Smooth muscle cell (in vitro differentiated cells): ENCODE measurements around the gene IFNL4. TPM values are rescaled to one million over a fixed set of nuclear protein-coding genes. Genes with fewer than 3 reads are reported as not detected.

Source experiments
- DNase-seq: peaks from one replicate; lab custom pipeline; 2025; ENCODE audit not compliant: unreplicated experiment; lab: John Stamatoyannopoulos, UW
- H2AFZ ChIP-seq: fragments of 200-600 bp; sonication (generic); 2 replicates; pipeline ENCODE4 v1.6.0; 2016; ENCODE audit warnings: antibody characterized with exemption, low read depth, mild to moderate bottlenecking
- H3F3A ChIP-seq: fragments of 200-600 bp; sonication (generic); 2 replicates; pipeline ENCODE4 v1.6.0; 2017; ENCODE audit warnings: antibody characterized with exemption, low read depth
- H3K27ac ChIP-seq: fragments of 200-600 bp; sonication (generic); 2 replicates; pipeline ENCODE4 v1.5.1; 2016; ENCODE audit warnings: low read depth, mild to moderate bottlenecking
- H3K27me3 ChIP-seq: fragments of 200-600 bp; sonication (generic); 2 replicates; pipeline ENCODE4 v1.6.1; 2016; ENCODE audit warnings: low read depth, mild to moderate bottlenecking
- H3K36me3 ChIP-seq: fragments of 200-600 bp; sonication (generic); 2 replicates; pipeline ENCODE4 v1.5.1; 2016; ENCODE audit warnings: low read depth
- H3K4me1 ChIP-seq: fragments of 200-600 bp; sonication (generic); 2 replicates; pipeline ENCODE4 v1.5.1; 2016; ENCODE audit warnings: low read depth
- H3K4me2 ChIP-seq: fragments of 200-600 bp; sonication (generic); 2 replicates; pipeline ENCODE4 v1.6.0; 2016; ENCODE audit warnings: mild to moderate bottlenecking
- H3K4me3 ChIP-seq: fragments of 200-600 bp; sonication (generic); 2 replicates; pipeline ENCODE4 v1.5.1; 2016; ENCODE audit warnings: mild to moderate bottlenecking
- H3K79me2 ChIP-seq: fragments of 200-600 bp; sonication (generic); 2 replicates; pipeline ENCODE4 v1.6.0; 2016; ENCODE audit warnings: low read depth, mild to moderate bottlenecking
- H3K9ac ChIP-seq: fragments of 200-600 bp; sonication (generic); 2 replicates; pipeline ENCODE4 v1.6.0; 2016; ENCODE audit warnings: low read depth
- H3K9me3 ChIP-seq: fragments of 200-600 bp; sonication (generic); replicated peaks from 2 replicates; pipeline ENCODE4 v1.5.1; 2016; ENCODE audit warnings: low read depth
- H4K20me1 ChIP-seq: fragments of 200-600 bp; sonication (generic); 2 replicates; pipeline ENCODE4 v1.6.0; 2016; ENCODE audit warnings: low read depth
- WGBS: methylation state at CpG from one replicate; pipeline ENCODE4 v1.1.7; 2016; ENCODE audit warnings: low lambda C conversion rate; 5-methylcytosine and 5-hydroxymethylcytosine counted together
- polyA plus RNA-seq: library from polyadenylated mRNA; unstranded; fragments of >200 nt; fragmentation: Nextera tagmentation; extraction: Ambion mirVana; gene quantifications from 2 replicates; pipeline ENCODE4 v1.2.1, GENCODE V29; 2016
- total RNA-seq: library from RNA; depleted of rRNA; stranded (reverse); fragments of >200 nt; gene quantifications from 2 replicates; pipeline ENCODE4 v1.2.3, GENCODE V29; 2014
- TF ChIP-seq, protein P1 (sequence below): fragments of 200-600 bp; sonication (generic); IDR thresholded peaks from 2 replicates; pipeline ENCODE4 v1.5.1; 2017; ENCODE audit warnings: borderline replicate concordance, mild to moderate bottlenecking, antibody characterized with exemption; ENCODE audit not compliant: insufficient read depth, poor library complexity, severe bottlenecking

Gene IFNL4
- total and polyA plus RNA-seq, 2 experiments from 2014 or later, result 0.15 TPM; not detected in 1

GRCh38 chr19:39240421-39240820 lies 8.2 kb downstream of the IFNL4 start:
- Histone ChIP-seq H2AFZ (no peak overlapping the region), H3K27me3 (peaks cover 16% of the 10 kb centered on the region), H3K4me1 (no peaks in the 10 kb centered on the region), H3K4me3 (no peak overlapping the region), H3K4me2 (no peak overlapping the region), H3K27ac (no peak overlapping the region), H3K9ac (no peak overlapping the region), H3K9me3 (no peaks in the 10 kb centered on the region), H3K79me2 (no peaks in the 10 kb centered on the region), H4K20me1 (no peaks in the 10 kb centered on the region), H3F3A (no peaks in the 10 kb centered on the region), H3K36me3 (no peaks in the 10 kb centered on the region)
- DNase-seq, result no peak
- WGBS, result 88% methylated on average over 7 of the region's 7 CpGs
- TF ChIP-seq, protein P1, sequence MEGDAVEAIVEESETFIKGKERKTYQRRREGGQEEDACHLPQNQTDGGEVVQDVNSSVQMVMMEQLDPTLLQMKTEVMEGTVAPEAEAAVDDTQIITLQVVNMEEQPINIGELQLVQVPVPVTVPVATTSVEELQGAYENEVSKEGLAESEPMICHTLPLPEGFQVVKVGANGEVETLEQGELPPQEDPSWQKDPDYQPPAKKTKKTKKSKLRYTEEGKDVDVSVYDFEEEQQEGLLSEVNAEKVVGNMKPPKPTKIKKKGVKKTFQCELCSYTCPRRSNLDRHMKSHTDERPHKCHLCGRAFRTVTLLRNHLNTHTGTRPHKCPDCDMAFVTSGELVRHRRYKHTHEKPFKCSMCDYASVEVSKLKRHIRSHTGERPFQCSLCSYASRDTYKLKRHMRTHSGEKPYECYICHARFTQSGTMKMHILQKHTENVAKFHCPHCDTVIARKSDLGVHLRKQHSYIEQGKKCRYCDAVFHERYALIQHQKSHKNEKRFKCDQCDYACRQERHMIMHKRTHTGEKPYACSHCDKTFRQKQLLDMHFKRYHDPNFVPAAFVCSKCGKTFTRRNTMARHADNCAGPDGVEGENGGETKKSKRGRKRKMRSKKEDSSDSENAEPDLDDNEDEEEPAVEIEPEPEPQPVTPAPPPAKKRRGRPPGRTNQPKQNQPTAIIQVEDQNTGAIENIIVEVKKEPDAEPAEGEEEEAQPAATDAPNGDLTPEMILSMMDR, result no peak

GRCh38 chr19:39238944-39239343 lies 9.7 kb downstream of the IFNL4 start:
- no peak overlapping the region for H3K9ac ChIP-seq
- peaks cover 18% of the 10 kb centered on the region for H3K27me3 ChIP-seq
- no peak overlapping the region for H2AFZ ChIP-seq
- no peak for DNase-seq
- 85% methylated on average over 6 of the region's 6 CpGs for WGBS
- H3K36me3 ChIP-seq, result no peaks in the 10 kb centered on the region
- H3K79me2 ChIP-seq, result no peaks in the 10 kb centered on the region
- H4K20me1 ChIP-seq, result no peaks in the 10 kb centered on the region
- no peaks in the 10 kb centered on the region for H3K9me3 ChIP-seq
- H3K4me3 ChIP-seq, result no peak overlapping the region
- H3K4me1 ChIP-seq, result no peaks in the 10 kb centered on the region
- TF ChIP-seq, protein P1, result no peak
- H3K27ac ChIP-seq, result no peak overlapping the region
- no peak overlapping the region for H3K4me2 ChIP-seq
- no peaks in the 10 kb centered on the region for H3F3A ChIP-seq

DNA sequence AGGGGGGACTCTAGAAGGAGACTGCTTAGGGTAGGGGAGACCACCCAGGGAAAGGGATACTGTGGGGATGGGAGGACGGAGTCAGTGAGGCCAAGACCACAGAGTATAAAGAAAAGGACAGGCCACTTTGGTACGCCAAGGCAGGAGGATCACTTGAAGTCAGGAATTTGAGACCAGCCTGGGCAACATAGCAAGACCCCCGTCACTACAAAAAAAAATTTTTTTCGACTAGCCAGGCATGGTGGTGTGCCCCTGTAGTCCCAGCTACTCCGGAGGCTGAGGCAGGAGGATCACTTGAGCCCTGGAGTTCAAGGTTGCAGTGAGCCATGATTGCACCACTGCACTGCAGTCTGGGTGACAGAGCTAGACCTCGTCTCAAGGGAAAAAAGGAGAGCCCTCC lies 10.4 kb downstream of the IFNL4 start:
- H3F3A ChIP-seq, result no peaks in the 10 kb centered on the region
- no peak for DNase-seq
- WGBS, result 87% methylated on average over 6 of the region's 6 CpGs

More for the DNA sequence above, 10.4 kb downstream of the IFNL4 start:
- Histone ChIP-seq H3K4me3 (no peak overlapping the region), H3K27me3 (peaks cover 22% of the 10 kb centered on the region), H3K4me1 (no peaks in the 10 kb centered on the region), H3K9ac (no peak overlapping the region), H3K79me2 (no peaks in the 10 kb centered on the region), H2AFZ (no peak overlapping the region), H3K4me2 (no peak overlapping the region), H3K27ac (no peak overlapping the region), H4K20me1 (no peaks in the 10 kb centered on the region), H3K9me3 (no peaks in the 10 kb centered on the region), H3K36me3 (no peaks in the 10 kb centered on the region)
- TF ChIP-seq, protein P1, result no peak
